Hepatocyte (in vitro differentiated cells): ENCODE results near the gene PDE7B. TPM values are rescaled to one million over a fixed set of nuclear protein-coding genes. Genes with fewer than 3 reads are reported as not detected.

Experiments used
- DNase-seq: peaks from one replicate; pipeline ENCODE4 v3.0.0-alpha.2; 2016; ENCODE audit warnings: low spot score
- H2AFZ ChIP-seq: fragments of 200-600 bp; sonication (generic); 2 replicates; pipeline ENCODE4 v1.6.0; 2016; ENCODE audit warnings: antibody characterized with exemption, mild to moderate bottlenecking
- H3K27ac ChIP-seq: fragments of 200-600 bp; sonication (generic); 2 replicates; pipeline ENCODE4 v1.5.1; 2016; ENCODE audit warnings: mild to moderate bottlenecking
- H3K27me3 ChIP-seq: fragments of 200-600 bp; sonication (generic); 2 replicates; pipeline ENCODE4 v1.6.1; 2016
- H3K36me3 ChIP-seq: fragments of 200-600 bp; sonication (generic); replicated peaks from 2 replicates; pipeline ENCODE4 v1.5.1; 2016; ENCODE audit warnings: low read depth; ENCODE audit not compliant: insufficient read depth
- H3K4me1 ChIP-seq: fragments of 200-600 bp; sonication (generic); 2 replicates; pipeline ENCODE4 v1.5.1; 2016; ENCODE audit warnings: mild to moderate bottlenecking, moderate library complexity; ENCODE audit not compliant: insufficient read depth
- H3K4me2 ChIP-seq: fragments of 200-600 bp; sonication (generic); 2 replicates; pipeline ENCODE4 v1.6.0; 2016
- H3K4me3 ChIP-seq: fragments of 200-600 bp; sonication (generic); 2 replicates; pipeline ENCODE4 v1.5.1; 2016; ENCODE audit warnings: mild to moderate bottlenecking
- H3K79me2 ChIP-seq: fragments of 200-600 bp; sonication (generic); 2 replicates; pipeline ENCODE4 v1.6.0; 2017; ENCODE audit warnings: mild to moderate bottlenecking
- H3K9me2 ChIP-seq: fragments of 200-600 bp; sonication (generic); replicated peaks from 2 replicates; pipeline ENCODE4 v1.6.0; 2017; ENCODE audit warnings: mild to moderate bottlenecking; ENCODE audit not compliant: insufficient read depth
- H3K9me3 ChIP-seq: fragments of 200-600 bp; sonication (generic); 2 replicates; pipeline ENCODE4 v1.5.1; 2016; ENCODE audit warnings: low read depth, mild to moderate bottlenecking
- H4K20me1 ChIP-seq: fragments of 200-600 bp; sonication (generic); 2 replicates; pipeline ENCODE4 v1.6.0; 2016; ENCODE audit warnings: mild to moderate bottlenecking; ENCODE audit not compliant: insufficient read depth, poor library complexity, severe bottlenecking
- CTCF ChIP-seq: fragments of 200-600 bp; sonication (generic); IDR thresholded peaks from 2 replicates; pipeline ENCODE4 v1.5.1; 2016; ENCODE audit warnings: antibody characterized with exemption, mild to moderate bottlenecking; ENCODE audit not compliant: poor library complexity
- EZH2 ChIP-seq: fragments of 200-600 bp; sonication (generic); IDR thresholded peaks from 2 replicates; pipeline ENCODE4 v1.6.1; 2016; ENCODE audit warnings: antibody characterized with exemption, mild to moderate bottlenecking, borderline replicate concordance
- EZH2phosphoT487 ChIP-seq: fragments of 200-600 bp; sonication (generic); IDR thresholded peaks from one replicate; pipeline ENCODE4 v1.6.1; 2018; ENCODE audit warnings: antibody characterized with exemption, mild to moderate bottlenecking, low read depth, moderate library complexity; ENCODE audit not compliant: unreplicated experiment, severe bottlenecking
- WGBS: methylation state at CpG from one replicate; pipeline ENCODE4 v1.1.6; 2016; ENCODE audit warnings: low lambda C conversion rate; ENCODE audit errors: missing lambda C conversion rate; 5-methylcytosine and 5-hydroxymethylcytosine counted together
- polyA plus RNA-seq: library from polyadenylated mRNA; unstranded; fragments of >200 nt; fragmentation: Nextera tagmentation; extraction: Ambion mirVana; gene quantifications from 2 replicates; pipeline ENCODE4 v1.2.1, GENCODE V29; 2016
- total RNA-seq: library from RNA; depleted of rRNA; stranded (reverse); fragments of >200 nt; gene quantifications from 2 replicates; pipeline ENCODE4 v1.2.3, GENCODE V29; 2014

PDE7B gene
- total and polyA plus RNA-seq, 2 experiments from 2014 or later, result 3.4 to 7.2 TPM

- Histone ChIP-seq H3K9me3 (no peaks in the 10 kb centered on the region), H3K4me3 (no peak overlapping the region), H2AFZ (peak overlapping the region; percentile 48), H4K20me1 (no peaks in the 10 kb centered on the region), H3K4me2 (peak overlapping the region; percentile 57), H3K36me3 (no peaks in the 10 kb centered on the region), H3K79me2 (no peaks in the 10 kb centered on the region), H3K27me3 (no peaks in the 10 kb centered on the region), H3K4me1 (peaks cover 17% of the 10 kb centered on the region), H3K9me2 (no peaks in the 10 kb centered on the region), H3K27ac (peak overlapping the region; percentile 90)
- DNase-seq, result peak; percentile 11
- WGBS, result 37% methylated on average over 12 of the region's 12 CpGs
- no peak for TF ChIP-seq EZH2phosphoT487
Measured at GRCh38 chr6:136051140-136051775, 199.8 kb downstream of the PDE7B start.

- TF ChIP-seq CTCF, result no peak
- TF ChIP-seq EZH2, result no peak
- no peak for TF ChIP-seq EZH2phosphoT487
- Histone ChIP-seq H3K9me2 (no peaks in the 10 kb centered on the region), H3K36me3 (no peaks in the 10 kb centered on the region), H4K20me1 (no peaks in the 10 kb centered on the region), H3K79me2 (no peaks in the 10 kb centered on the region), H2AFZ (no peak overlapping the region), H3K4me3 (no peak overlapping the region), H3K4me2 (peak overlapping the region; percentile 57), H3K27me3 (no peaks in the 10 kb centered on the region), H3K9me3 (no peaks in the 10 kb centered on the region), H3K27ac (peak overlapping the region; percentile 90), H3K4me1 (peaks cover 17% of the 10 kb centered on the region)
- WGBS, result 76% methylated on average over 2 of the region's 2 CpGs
- DNase-seq, result no peak
Measured at GRCh38 chr6:136052031-136052430, 200.5 kb downstream of the PDE7B start.

GRCh38 chr6:136058852-136059251 is 207.4 kb downstream of the PDE7B start:
- no peak overlapping the region for H3K27ac ChIP-seq
- no peaks in the 10 kb centered on the region for H3K79me2 ChIP-seq
- no peaks in the 10 kb centered on the region for H3K9me2 ChIP-seq
- WGBS, result 65% methylated on average over 1 of the region's 1 CpG
- DNase-seq, result no peak
- no peak overlapping the region for H3K4me3 ChIP-seq
- H2AFZ ChIP-seq, result no peak overlapping the region
- H3K27me3 ChIP-seq, result no peaks in the 10 kb centered on the region
- no peak for TF ChIP-seq EZH2
- no peak for TF ChIP-seq EZH2phosphoT487
- no peak for TF ChIP-seq CTCF
- H3K4me2 ChIP-seq, result no peak overlapping the region
- no peaks in the 10 kb centered on the region for H3K4me1 ChIP-seq
- H4K20me1 ChIP-seq, result no peaks in the 10 kb centered on the region
- no peaks in the 10 kb centered on the region for H3K9me3 ChIP-seq
- H3K36me3 ChIP-seq, result no peaks in the 10 kb centered on the region

- no peaks in the 10 kb centered on the region for H3K9me2 ChIP-seq
- 83% methylated on average over 6 of the region's 6 CpGs for WGBS
- no peak overlapping the region for H3K27ac ChIP-seq
- H2AFZ ChIP-seq, result no peak overlapping the region
- H3K36me3 ChIP-seq, result no peaks in the 10 kb centered on the region
- H3K4me3 ChIP-seq, result no peak overlapping the region
- DNase-seq, result no peak
- H3K79me2 ChIP-seq, result no peaks in the 10 kb centered on the region
- H4K20me1 ChIP-seq, result no peaks in the 10 kb centered on the region
- H3K4me1 ChIP-seq, result no peaks in the 10 kb centered on the region
- H3K4me2 ChIP-seq, result no peak overlapping the region
- TF ChIP-seq EZH2, result no peak
- no peak for TF ChIP-seq CTCF
- no peak for TF ChIP-seq EZH2phosphoT487
- no peaks in the 10 kb centered on the region for H3K9me3 ChIP-seq
- no peaks in the 10 kb centered on the region for H3K27me3 ChIP-seq
Measured at GRCh38 chr6:136059308-136059707, 207.8 kb downstream of the PDE7B start.
